ENCODE results near the gene RPAP2.
A peak's percentile ranks its signal among the peaks of the same experiment; 100 is the strongest.
"Not testable (repeated sequence)": the region's sequence is repeated elsewhere in the genome, so short reads cannot be mapped to it uniquely, and the experiment has no call there.

The RPAP2 gene

GRCh38 chr1:92298573-92299476, at the start of gene RPAP2, which contains the start of gene GLMN:
Gene RPAP2 (plus strand): TSS chr1:92299059. CDS start chr1:92299074, 15 bp downstream.
Gene GLMN (minus strand): TSS chr1:92298987. CDS start chr1:92297999, 988 bp downstream.
- peak; percentile 83 for DNase-seq (ENCODE audit: low read depth)
- peak within 1 kb of the TSS; percentile 84 for H3K4me3 ChIP-seq (replicated peaks; ENCODE audit: low read depth, low read length)

GRCh38 chr1:92254714-92255113, 44.1 kb upstream of the RPAP2 start:
- DNase-seq (ENCODE audit: low read depth); H3K4me3 ChIP-seq (replicated peaks; ENCODE audit: low read depth, low read length): not testable (repeated sequence)

More at GRCh38 chr1:92298573-92299476, at the start of gene RPAP2, which contains the start of gene GLMN:
- TF ChIP-seq CTCF (IDR thresholded peaks at IDR 0.05; ENCODE audit: low read length, missing control alignments) = peak; percentile 3

GRCh38 chr1:92259350-92259749, 39.5 kb upstream of the RPAP2 start:
- TF ChIP-seq CTCF (IDR thresholded peaks at IDR 0.05; ENCODE audit: low read length, missing control alignments) = no peak
- no peak overlapping the region for H3K4me3 ChIP-seq (replicated peaks; ENCODE audit: low read depth, low read length)
- DNase-seq (ENCODE audit: low read depth) = peak; percentile 18

- TF ChIP-seq CTCF (IDR thresholded peaks at IDR 0.05; ENCODE audit: low read length, missing control alignments) = no peak
- DNase-seq (ENCODE audit: low read depth) = peak; percentile 63
Measured at GRCh38 chr1:92262516-92262915, 36.3 kb upstream of the RPAP2 start.

GRCh38 chr1:92273039-92273438, 25.8 kb upstream of the RPAP2 start:
- no peak overlapping the region for H3K4me3 ChIP-seq (replicated peaks; ENCODE audit: low read depth, low read length)
- no peak for DNase-seq (ENCODE audit: low read depth)
- TF ChIP-seq CTCF (IDR thresholded peaks at IDR 0.05; ENCODE audit: low read length, missing control alignments) = no peak

More at GRCh38 chr1:92262516-92262915, 36.3 kb upstream of the RPAP2 start:
- no peak overlapping the region for H3K4me3 ChIP-seq (replicated peaks; ENCODE audit: low read depth, low read length)

GRCh38 chr1:92274939-92275338, 23.9 kb upstream of the RPAP2 start:
- DNase-seq (ENCODE audit: low read depth) = peak; percentile 18
- TF ChIP-seq CTCF (IDR thresholded peaks at IDR 0.05; ENCODE audit: low read length, missing control alignments) = no peak
- H3K4me3 ChIP-seq (replicated peaks; ENCODE audit: low read depth, low read length) = no peak overlapping the region

GRCh38 chr1:92276082-92276481, 22.8 kb upstream of the RPAP2 start:
- H3K4me3 ChIP-seq (replicated peaks; ENCODE audit: low read depth, low read length) = no peak overlapping the region
- DNase-seq (ENCODE audit: low read depth) = no peak
- TF ChIP-seq CTCF (IDR thresholded peaks at IDR 0.05; ENCODE audit: low read length, missing control alignments) = no peak

Measured in fibroblast of pulmonary artery (primary cell).